GM12878 (cell line): Measurements from ENCODE around the gene ANO4.

Source experiments
- BRCA1 ChIP-seq: IDR thresholded peaks from 2 replicates; pipeline ENCODE4 v1.6.1; 2011; ENCODE audit warnings: low read depth, low read length, improper control_type of control experiment
- CEBPB ChIP-seq, 2 experiments: fragments of 150-350 bp in 1 of 2; IDR thresholded peaks; 2 replicates each; pipeline ENCODE4 v1.6.1; 2012 to 2014; ENCODE audit warnings: low read depth in 2 of 2, low read length in 2 of 2, borderline replicate concordance in 1 of 2, inconsistent platforms in 1 of 2
- JUNB ChIP-seq: IDR thresholded peaks from 2 replicates; pipeline ENCODE4 v1.6.1; 2016; ENCODE audit warnings: antibody characterized with exemption, mild to moderate bottlenecking
- POLR2A ChIP-seq: IDR thresholded peaks from 2 replicates; pipeline ENCODE4 v1.6.1; 2011; ENCODE audit warnings: low read depth, mild to moderate bottlenecking, low read length
- TAF1 ChIP-seq: IDR thresholded peaks from 2 replicates; pipeline ENCODE4 v1.6.1; 2011; ENCODE audit warnings: mild to moderate bottlenecking, low read depth, low read length, borderline replicate concordance
- ZNF207 ChIP-seq: fragments of 450-650 bp; IDR thresholded peaks from 2 replicates; pipeline ENCODE4 v1.6.1; 2014; ENCODE audit warnings: antibody characterized with exemption, mild to moderate bottlenecking, borderline replicate concordance
- TF ChIP-seq, protein P1 (sequence below), 3 experiments: IDR thresholded peaks in 2 of 3; conservative IDR thresholded peaks in 1 of 3; 2 replicates each; pipeline ENCODE4 v1.5.1; 2011; ENCODE audit warnings: low read depth in 3 of 3, low read length in 3 of 3, mild to moderate bottlenecking in 3 of 3, control low read depth in 2 of 3, moderate library complexity in 2 of 3, inconsistent platforms in 1 of 3, mixed read lengths in 1 of 3; ENCODE audit not compliant: control insufficient read depth in 2 of 3, insufficient read depth in 1 of 3; ENCODE audit errors: extremely low read depth in 1 of 3
- TF ChIP-seq, protein P2 (sequence below): IDR thresholded peaks from 2 replicates; pipeline ENCODE4 v1.6.1; 2012; ENCODE audit warnings: improper control_type of control experiment, low read depth, low read length; ENCODE audit not compliant: insufficient replicate concordance
- TF ChIP-seq, protein P3 (sequence below): fragments of 450-650 bp; IDR thresholded peaks from 2 replicates; pipeline ENCODE4 v1.6.1; 2016; ENCODE audit warnings: mild to moderate bottlenecking
- TF ChIP-seq, protein P4 (sequence below): fragments of 450-650 bp; IDR thresholded peaks from 2 replicates; pipeline ENCODE4 v1.6.1; 2017; ENCODE audit warnings: antibody characterized with exemption, mild to moderate bottlenecking, moderate library complexity
- TF ChIP-seq, protein P5 (sequence below): IDR thresholded peaks from 2 replicates; pipeline ENCODE4 v1.6.1; 2011; ENCODE audit warnings: low read depth, low read length, improper control_type of control experiment, borderline replicate concordance
- TF ChIP-seq, protein P6 (sequence below): fragments of 450-650 bp; IDR thresholded peaks from 2 replicates; pipeline ENCODE4 v1.6.1; 2017; ENCODE audit warnings: mild to moderate bottlenecking

DNA sequence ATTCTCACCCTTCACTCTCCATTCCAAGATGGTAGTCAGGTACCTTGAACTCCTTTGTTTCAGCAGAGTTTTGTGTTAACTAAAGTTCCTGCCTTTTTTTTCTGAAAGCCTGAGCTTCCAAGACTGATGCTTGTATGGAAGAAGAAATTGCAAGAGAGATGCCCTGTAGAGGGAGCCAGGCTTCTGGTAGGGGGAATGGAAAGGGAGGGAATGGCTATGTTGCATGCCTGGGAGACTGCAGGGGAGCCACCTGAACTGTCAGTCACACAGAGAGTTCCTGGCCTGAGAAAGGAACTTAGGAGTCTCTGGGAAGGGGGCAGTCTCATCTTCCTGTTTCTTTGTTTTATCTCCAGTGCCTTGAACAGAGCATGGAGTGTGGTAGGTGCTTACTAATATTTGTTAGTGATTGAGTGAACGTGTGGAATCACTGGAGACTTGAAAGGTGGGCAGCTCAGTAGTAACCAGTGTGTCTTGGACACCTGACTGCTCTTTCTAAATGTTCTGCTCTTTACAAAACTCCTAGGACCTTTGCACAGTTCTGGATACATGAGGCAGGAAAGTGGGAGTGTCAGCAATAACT is 132.2 kb downstream of the ANO4 start:
- no peak for TF ChIP-seq JUNB
- TF ChIP-seq, protein P1, sequence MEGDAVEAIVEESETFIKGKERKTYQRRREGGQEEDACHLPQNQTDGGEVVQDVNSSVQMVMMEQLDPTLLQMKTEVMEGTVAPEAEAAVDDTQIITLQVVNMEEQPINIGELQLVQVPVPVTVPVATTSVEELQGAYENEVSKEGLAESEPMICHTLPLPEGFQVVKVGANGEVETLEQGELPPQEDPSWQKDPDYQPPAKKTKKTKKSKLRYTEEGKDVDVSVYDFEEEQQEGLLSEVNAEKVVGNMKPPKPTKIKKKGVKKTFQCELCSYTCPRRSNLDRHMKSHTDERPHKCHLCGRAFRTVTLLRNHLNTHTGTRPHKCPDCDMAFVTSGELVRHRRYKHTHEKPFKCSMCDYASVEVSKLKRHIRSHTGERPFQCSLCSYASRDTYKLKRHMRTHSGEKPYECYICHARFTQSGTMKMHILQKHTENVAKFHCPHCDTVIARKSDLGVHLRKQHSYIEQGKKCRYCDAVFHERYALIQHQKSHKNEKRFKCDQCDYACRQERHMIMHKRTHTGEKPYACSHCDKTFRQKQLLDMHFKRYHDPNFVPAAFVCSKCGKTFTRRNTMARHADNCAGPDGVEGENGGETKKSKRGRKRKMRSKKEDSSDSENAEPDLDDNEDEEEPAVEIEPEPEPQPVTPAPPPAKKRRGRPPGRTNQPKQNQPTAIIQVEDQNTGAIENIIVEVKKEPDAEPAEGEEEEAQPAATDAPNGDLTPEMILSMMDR (IDR thresholded peaks at IDR 0.05 in 2 of 3, conservative IDR thresholded peaks at IDR 0.05 in 1 of 3; ENCODE audit: control insufficient read depth in 2 of 3, extremely low read depth in 1 of 3, insufficient read depth in 1 of 3, low read depth in 3 of 3, low read length in 3 of 3): peak in 1 of 3 experiments; percentile 11; a peak in 1 of 6 replicates
- TF ChIP-seq ZNF207: no peak
- TF ChIP-seq BRCA1: no peak
- no peak for TF ChIP-seq POLR2A
- TF ChIP-seq, protein P2, sequence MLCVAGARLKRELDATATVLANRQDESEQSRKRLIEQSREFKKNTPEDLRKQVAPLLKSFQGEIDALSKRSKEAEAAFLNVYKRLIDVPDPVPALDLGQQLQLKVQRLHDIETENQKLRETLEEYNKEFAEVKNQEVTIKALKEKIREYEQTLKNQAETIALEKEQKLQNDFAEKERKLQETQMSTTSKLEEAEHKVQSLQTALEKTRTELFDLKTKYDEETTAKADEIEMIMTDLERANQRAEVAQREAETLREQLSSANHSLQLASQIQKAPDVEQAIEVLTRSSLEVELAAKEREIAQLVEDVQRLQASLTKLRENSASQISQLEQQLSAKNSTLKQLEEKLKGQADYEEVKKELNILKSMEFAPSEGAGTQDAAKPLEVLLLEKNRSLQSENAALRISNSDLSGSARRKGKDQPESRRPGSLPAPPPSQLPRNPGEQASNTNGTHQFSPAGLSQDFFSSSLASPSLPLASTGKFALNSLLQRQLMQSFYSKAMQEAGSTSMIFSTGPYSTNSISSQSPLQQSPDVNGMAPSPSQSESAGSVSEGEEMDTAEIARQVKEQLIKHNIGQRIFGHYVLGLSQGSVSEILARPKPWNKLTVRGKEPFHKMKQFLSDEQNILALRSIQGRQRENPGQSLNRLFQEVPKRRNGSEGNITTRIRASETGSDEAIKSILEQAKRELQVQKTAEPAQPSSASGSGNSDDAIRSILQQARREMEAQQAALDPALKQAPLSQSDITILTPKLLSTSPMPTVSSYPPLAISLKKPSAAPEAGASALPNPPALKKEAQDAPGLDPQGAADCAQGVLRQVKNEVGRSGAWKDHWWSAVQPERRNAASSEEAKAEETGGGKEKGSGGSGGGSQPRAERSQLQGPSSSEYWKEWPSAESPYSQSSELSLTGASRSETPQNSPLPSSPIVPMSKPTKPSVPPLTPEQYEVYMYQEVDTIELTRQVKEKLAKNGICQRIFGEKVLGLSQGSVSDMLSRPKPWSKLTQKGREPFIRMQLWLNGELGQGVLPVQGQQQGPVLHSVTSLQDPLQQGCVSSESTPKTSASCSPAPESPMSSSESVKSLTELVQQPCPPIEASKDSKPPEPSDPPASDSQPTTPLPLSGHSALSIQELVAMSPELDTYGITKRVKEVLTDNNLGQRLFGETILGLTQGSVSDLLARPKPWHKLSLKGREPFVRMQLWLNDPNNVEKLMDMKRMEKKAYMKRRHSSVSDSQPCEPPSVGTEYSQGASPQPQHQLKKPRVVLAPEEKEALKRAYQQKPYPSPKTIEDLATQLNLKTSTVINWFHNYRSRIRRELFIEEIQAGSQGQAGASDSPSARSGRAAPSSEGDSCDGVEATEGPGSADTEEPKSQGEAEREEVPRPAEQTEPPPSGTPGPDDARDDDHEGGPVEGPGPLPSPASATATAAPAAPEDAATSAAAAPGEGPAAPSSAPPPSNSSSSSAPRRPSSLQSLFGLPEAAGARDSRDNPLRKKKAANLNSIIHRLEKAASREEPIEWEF: no peak
- TF ChIP-seq, protein P3, sequence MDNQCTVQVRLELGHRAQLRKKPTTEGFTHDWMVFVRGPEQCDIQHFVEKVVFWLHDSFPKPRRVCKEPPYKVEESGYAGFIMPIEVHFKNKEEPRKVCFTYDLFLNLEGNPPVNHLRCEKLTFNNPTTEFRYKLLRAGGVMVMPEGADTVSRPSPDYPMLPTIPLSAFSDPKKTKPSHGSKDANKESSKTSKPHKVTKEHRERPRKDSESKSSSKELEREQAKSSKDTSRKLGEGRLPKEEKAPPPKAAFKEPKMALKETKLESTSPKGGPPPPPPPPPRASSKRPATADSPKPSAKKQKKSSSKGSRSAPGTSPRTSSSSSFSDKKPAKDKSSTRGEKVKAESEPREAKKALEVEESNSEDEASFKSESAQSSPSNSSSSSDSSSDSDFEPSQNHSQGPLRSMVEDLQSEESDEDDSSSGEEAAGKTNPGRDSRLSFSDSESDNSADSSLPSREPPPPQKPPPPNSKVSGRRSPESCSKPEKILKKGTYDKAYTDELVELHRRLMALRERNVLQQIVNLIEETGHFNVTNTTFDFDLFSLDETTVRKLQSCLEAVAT: no peak
- TF ChIP-seq, protein P4, sequence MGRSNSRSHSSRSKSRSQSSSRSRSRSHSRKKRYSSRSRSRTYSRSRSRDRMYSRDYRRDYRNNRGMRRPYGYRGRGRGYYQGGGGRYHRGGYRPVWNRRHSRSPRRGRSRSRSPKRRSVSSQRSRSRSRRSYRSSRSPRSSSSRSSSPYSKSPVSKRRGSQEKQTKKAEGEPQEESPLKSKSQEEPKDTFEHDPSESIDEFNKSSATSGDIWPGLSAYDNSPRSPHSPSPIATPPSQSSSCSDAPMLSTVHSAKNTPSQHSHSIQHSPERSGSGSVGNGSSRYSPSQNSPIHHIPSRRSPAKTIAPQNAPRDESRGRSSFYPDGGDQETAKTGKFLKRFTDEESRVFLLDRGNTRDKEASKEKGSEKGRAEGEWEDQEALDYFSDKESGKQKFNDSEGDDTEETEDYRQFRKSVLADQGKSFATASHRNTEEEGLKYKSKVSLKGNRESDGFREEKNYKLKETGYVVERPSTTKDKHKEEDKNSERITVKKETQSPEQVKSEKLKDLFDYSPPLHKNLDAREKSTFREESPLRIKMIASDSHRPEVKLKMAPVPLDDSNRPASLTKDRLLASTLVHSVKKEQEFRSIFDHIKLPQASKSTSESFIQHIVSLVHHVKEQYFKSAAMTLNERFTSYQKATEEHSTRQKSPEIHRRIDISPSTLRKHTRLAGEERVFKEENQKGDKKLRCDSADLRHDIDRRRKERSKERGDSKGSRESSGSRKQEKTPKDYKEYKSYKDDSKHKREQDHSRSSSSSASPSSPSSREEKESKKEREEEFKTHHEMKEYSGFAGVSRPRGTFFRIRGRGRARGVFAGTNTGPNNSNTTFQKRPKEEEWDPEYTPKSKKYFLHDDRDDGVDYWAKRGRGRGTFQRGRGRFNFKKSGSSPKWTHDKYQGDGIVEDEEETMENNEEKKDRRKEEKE: no peak
- TF ChIP-seq CEBPB (IDR thresholded peaks at IDR 0.05; ENCODE audit: borderline replicate concordance in 1 of 2, low read depth in 2 of 2, low read length in 2 of 2): no peak
- no peak for TF ChIP-seq TAF1
- TF ChIP-seq, protein P5, sequence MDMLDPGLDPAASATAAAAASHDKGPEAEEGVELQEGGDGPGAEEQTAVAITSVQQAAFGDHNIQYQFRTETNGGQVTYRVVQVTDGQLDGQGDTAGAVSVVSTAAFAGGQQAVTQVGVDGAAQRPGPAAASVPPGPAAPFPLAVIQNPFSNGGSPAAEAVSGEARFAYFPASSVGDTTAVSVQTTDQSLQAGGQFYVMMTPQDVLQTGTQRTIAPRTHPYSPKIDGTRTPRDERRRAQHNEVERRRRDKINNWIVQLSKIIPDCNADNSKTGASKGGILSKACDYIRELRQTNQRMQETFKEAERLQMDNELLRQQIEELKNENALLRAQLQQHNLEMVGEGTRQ: no peak
- TF ChIP-seq, protein P6, sequence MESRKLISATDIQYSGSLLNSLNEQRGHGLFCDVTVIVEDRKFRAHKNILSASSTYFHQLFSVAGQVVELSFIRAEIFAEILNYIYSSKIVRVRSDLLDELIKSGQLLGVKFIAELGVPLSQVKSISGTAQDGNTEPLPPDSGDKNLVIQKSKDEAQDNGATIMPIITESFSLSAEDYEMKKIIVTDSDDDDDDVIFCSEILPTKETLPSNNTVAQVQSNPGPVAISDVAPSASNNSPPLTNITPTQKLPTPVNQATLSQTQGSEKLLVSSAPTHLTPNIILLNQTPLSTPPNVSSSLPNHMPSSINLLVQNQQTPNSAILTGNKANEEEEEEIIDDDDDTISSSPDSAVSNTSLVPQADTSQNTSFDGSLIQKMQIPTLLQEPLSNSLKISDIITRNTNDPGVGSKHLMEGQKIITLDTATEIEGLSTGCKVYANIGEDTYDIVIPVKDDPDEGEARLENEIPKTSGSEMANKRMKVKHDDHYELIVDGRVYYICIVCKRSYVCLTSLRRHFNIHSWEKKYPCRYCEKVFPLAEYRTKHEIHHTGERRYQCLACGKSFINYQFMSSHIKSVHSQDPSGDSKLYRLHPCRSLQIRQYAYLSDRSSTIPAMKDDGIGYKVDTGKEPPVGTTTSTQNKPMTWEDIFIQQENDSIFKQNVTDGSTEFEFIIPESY: no peak
